ENCODE measurements around the gene TMEM150B. TPM values are rescaled to one million over a fixed set of nuclear protein-coding genes. Genes with fewer than 3 reads are reported as not detected.

Gene TMEM150B
- total and polyA plus RNA-seq, 8 donors = 0.18 to 15.8 (median 1.1) TPM; not detected in 2

- TF ChIP-seq POLR2AphosphoS5 (IDR thresholded peaks at IDR 0.05) (no peak), EP300 (IDR thresholded peaks at IDR 0.05) (no peak), POLR2A (IDR thresholded peaks at IDR 0.05) (no peak), CTCF (IDR thresholded peaks at IDR 0.05) (no peak)
- peak; percentile 51 to 83 for DNase-seq
- 76 to 83% (median 82%) methylated on average over 42 to 43 of the region's 43 CpGs for WGBS, 5 donors
- Histone ChIP-seq H3K4me3 (no peak overlapping the region), H3K4me1 (peaks cover 6 to 25% (median 20%) of the 10 kb centered on the region in 4 donors), H3K27ac (no peak overlapping the region), H3K36me3 (peaks cover 16 to 54% (median 42%) of the 10 kb centered on the region in 4 donors), H3K9me3 (no peaks in the 10 kb centered on the region), H3K27me3 (peaks cover 0 to 17% (median 0%) of the 10 kb centered on the region in 3 donors)
- intact Hi-C loops (cut with DNase I; ENCODE audit: low total_unique reads) = no loop called here
Measured at GRCh38 chr19:55345818-55346724, 20.9 kb upstream of the TMEM150B start.

GRCh38 chr19:55345101-55345817 lies 20.1 kb upstream of the TMEM150B start:
- peaks cover 16 to 54% (median 42%) of the 10 kb centered on the region in 4 donors for H3K36me3 ChIP-seq
- H3K27me3 ChIP-seq = peaks cover 0 to 9% (median 0%) of the 10 kb centered on the region in 3 donors
- TF ChIP-seq CTCF (IDR thresholded peaks at IDR 0.05) = no peak
- no peak for TF ChIP-seq EP300 (IDR thresholded peaks at IDR 0.05)
- no peak for TF ChIP-seq POLR2A (IDR thresholded peaks at IDR 0.05)
- TF ChIP-seq POLR2AphosphoS5 (IDR thresholded peaks at IDR 0.05) = no peak
- 82 to 87% (median 86%) methylated on average over 22 of the region's 22 CpGs for WGBS, 5 donors
- H3K27ac ChIP-seq = no peak overlapping the region
- H3K9me3 ChIP-seq = no peaks in the 10 kb centered on the region
- H3K4me3 ChIP-seq = no peak overlapping the region
- DNase-seq = no peak
- intact Hi-C loops (cut with DNase I; ENCODE audit: low total_unique reads) = no loop called here
- H3K4me1 ChIP-seq = peaks cover 15 to 33% (median 28%) of the 10 kb centered on the region in 4 donors

- 74 to 84% (median 76%) methylated on average over 9 of the region's 9 CpGs for WGBS, 5 donors
- intact Hi-C loops (cut with DNase I; ENCODE audit: low total_unique reads) = no loop called here
- Histone ChIP-seq H3K9me3 (no peaks in the 10 kb centered on the region), H3K4me3 (no peak overlapping the region), H3K27ac (no peak overlapping the region), H3K36me3 (peaks cover 16 to 54% (median 42%) of the 10 kb centered on the region in 4 donors), H3K27me3 (peaks cover 0 to 2% (median 0%) of the 10 kb centered on the region in 3 donors), H3K4me1 (peaks cover 17 to 37% (median 34%) of the 10 kb centered on the region in 4 donors)
- TF ChIP-seq POLR2AphosphoS5 (IDR thresholded peaks at IDR 0.05) = no peak
- DNase-seq = no peak
Measured at GRCh38 chr19:55344444-55344843, 19.3 kb upstream of the TMEM150B start.

GRCh38 chr19:55341595-55342531 lies 16.7 kb upstream of the TMEM150B start:
- Histone ChIP-seq H3K27me3 (no peaks in the 10 kb centered on the region), H3K9me3 (no peaks in the 10 kb centered on the region), H3K4me1 (peaks cover 17 to 47% (median 42%) of the 10 kb centered on the region in 4 donors), H3K36me3 (peaks cover 16 to 45% (median 33%) of the 10 kb centered on the region in 4 donors), H3K4me3 (peak overlapping the region; percentile 65 to 89 (median 78)), H3K27ac (no peak overlapping the region)
- WGBS, 5 donors = 80 to 90% (median 88%) methylated on average over 18 to 50 of the region's 50 CpGs
- no peak for DNase-seq
- intact Hi-C loops (cut with DNase I; ENCODE audit: low total_unique reads) = no loop called here
- no peak for TF ChIP-seq POLR2A (IDR thresholded peaks at IDR 0.05)
